Stomach (tissue), 4 donors: ENCODE data around the gene GLG1.

Experiments used
- CTCF ChIP-seq, 7 experiments: fragments of 450-650 bp in 4 of 7; fragments of 200-600 bp in 3 of 7; sonication (generic) in 3 of 7; IDR thresholded peaks; one replicate each; pipeline ENCODE4 v1.5.1; 2016 to 2019; ENCODE audit warnings: antibody characterized with exemption in 7 of 7, control low read depth in 2 of 7, mild to moderate bottlenecking in 1 of 7
- EP300 ChIP-seq: sonication (generic); formaldehyde crosslinking; IDR thresholded peaks from one replicate; pipeline ENCODE4 v1.6.1; 2017; ENCODE audit warnings: antibody characterized with exemption
- POLR2A ChIP-seq, 4 donors: fragments of 450-650 bp; IDR thresholded peaks; one replicate each; pipeline ENCODE4 v1.6.1; 2016; ENCODE audit warnings: antibody characterized with exemption in 4 of 4, control low read depth in 2 of 4, mild to moderate bottlenecking in 1 of 4, moderate library complexity in 1 of 4

DNA sequence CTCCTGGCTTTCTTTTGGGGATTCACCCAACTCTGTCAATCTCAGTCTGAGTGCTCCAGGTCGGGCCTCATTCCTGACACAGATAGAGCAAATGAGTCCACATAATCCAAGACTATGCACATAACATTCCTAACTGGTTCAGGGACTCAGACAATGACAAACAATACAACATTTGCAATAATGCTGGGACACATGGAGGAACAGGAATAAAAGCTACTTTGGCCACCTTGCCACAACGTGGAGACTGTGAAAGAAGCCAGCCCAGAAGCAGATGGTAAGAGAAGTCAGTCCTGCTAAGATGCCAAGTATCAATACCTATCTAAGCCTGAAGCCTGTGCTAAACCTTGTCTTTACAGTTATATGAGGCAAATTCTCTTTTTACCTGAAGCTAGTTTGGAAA, 39.0 kb downstream of the GLG1 start:
- TF ChIP-seq CTCF (IDR thresholded peaks at IDR 0.05): no peak
- no peak for TF ChIP-seq POLR2A (IDR thresholded peaks at IDR 0.05)
- no peak for TF ChIP-seq EP300
